ENCODE data around the gene GEMIN5.

DNA sequence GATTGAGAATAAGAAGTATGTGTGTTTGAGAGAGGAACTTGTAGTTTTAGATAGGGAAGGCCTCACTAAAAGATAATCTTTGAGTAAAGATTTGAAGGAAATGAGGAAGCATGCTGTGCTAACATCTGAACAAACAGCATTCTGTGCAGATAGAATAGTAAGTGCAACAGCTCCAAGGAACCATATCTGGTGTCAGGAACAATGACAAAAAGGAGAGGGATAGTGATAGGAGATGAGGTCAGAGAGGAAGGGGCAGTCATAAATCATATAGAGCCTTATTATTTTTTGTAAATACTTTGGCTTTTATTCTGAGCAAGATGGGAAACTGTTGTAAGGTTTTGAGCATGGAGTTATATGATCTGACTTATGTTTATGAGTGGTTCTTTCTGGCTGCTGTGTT is 6.7 kb upstream of the GEMIN5 start:
- TF ChIP-seq GATA2 (IDR thresholded peaks at IDR 0.05; ENCODE audit: low read depth, low read length) (no peak), GATA3 (IDR thresholded peaks at IDR 0.05; ENCODE audit: low read depth, low read length) (no peak)

Measured in SH-SY5Y (cell line).